Stimulated activated effector memory CD8-positive, alpha-beta T cell treated with anti-CD3 and anti-CD28 coated beads, Interleukin-12 subunit alpha, Interleukin-12 subunit beta, amount 100 ng/mL, for 72 hours (primary cell): Measurements from ENCODE around the gene NHSL2.
"Not testable (repeated sequence)": the region's sequence is repeated elsewhere in the genome, so short reads cannot be mapped to it uniquely, and the experiment has no call there.

Experiments
- ATAC-seq: fragments of 150-1000 bp; cut with Tn5 transposase; 2 replicates; pipeline ENCODE4 v1.10.0; 2021
- DNase-seq, 2 donors: peaks; one replicate each; pipeline ENCODE4 v3.0.0; 2021 to 2022; ENCODE audit warnings: low spot score in 2 of 2
- H3K27ac Mint-ChIP-seq: one replicate; pipeline ENCODE4 v1.8.0; 2022; ENCODE audit warnings: mild to moderate bottlenecking, mixed read lengths
- H3K36me3 Mint-ChIP-seq: one replicate; pipeline ENCODE4 v1.8.0; 2022; ENCODE audit warnings: mild to moderate bottlenecking, mixed read lengths
- H3K4me1 Mint-ChIP-seq: one replicate; pipeline ENCODE4 v1.8.0; 2022; ENCODE audit warnings: mixed read lengths
- H3K4me3 Mint-ChIP-seq: one replicate; pipeline ENCODE4 v1.8.0; 2022; ENCODE audit warnings: mild to moderate bottlenecking, mixed read lengths
- H3K9me3 Mint-ChIP-seq: one replicate; pipeline ENCODE4 v1.8.0; 2022; ENCODE audit warnings: mixed read lengths

Gene NHSL2

DNA sequence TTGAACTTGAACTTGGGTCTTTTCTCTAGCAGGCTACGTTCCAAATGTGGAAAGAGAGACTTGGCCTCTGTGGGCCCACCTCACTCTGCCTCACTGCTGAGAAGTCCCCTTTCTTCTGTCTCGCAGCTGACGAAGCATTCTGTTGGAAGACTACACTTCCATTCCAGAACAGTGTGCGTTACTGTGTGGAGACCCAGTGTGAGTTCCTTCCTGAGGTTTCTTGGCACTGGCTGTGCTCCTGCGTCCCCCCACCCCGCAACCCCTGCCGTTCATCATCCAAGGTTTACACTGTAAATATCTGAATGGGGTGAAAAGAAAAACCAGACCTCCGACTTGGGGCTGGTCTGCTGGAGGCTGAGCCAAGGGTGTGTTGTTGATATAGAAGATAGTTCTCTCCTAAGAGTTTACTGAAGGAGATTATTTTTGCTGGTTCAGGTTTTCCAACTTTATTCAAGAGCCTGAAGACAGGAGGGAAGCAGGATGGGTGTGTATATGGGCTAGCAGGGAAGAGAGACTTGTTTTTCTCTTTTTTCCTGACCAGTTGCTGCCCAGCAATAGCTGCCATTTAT is 34.7 kb downstream of the NHSL2 start:
- Mint-ChIP-seq H3K36me3 (no peaks in the 10 kb centered on the region), H3K9me3 (no peaks in the 10 kb centered on the region), H3K4me3 (no peak overlapping the region), H3K27ac (no peak overlapping the region), H3K4me1 (no peaks in the 10 kb centered on the region)
- DNase-seq (no peak), ATAC-seq (no peak)

DNA sequence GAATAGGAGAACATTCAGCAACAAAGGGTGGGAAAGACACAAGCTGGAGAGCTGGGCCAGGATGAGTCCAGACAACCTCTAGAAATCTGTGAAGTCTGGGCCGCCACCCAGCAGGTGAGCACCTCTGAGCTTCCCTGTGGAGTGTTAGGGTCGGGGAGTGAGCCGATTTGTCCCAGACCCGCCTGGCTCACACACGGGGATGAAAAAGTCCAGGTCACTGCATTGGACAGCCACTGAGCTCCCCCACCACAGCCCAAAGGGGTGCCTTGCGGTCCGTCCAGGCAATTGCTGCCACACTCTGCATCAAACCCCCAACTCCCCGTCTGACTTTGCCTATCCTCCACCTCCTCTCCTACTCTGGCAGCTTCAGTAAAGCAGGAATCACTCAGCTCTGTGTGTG is 38.7 kb downstream of the NHSL2 start:
- DNase-seq (no peak), ATAC-seq (no peak)
- Mint-ChIP-seq H3K27ac (no peak overlapping the region), H3K36me3 (no peaks in the 10 kb centered on the region), H3K9me3 (no peaks in the 10 kb centered on the region), H3K4me3 (no peak overlapping the region), H3K4me1 (no peaks in the 10 kb centered on the region)

DNA sequence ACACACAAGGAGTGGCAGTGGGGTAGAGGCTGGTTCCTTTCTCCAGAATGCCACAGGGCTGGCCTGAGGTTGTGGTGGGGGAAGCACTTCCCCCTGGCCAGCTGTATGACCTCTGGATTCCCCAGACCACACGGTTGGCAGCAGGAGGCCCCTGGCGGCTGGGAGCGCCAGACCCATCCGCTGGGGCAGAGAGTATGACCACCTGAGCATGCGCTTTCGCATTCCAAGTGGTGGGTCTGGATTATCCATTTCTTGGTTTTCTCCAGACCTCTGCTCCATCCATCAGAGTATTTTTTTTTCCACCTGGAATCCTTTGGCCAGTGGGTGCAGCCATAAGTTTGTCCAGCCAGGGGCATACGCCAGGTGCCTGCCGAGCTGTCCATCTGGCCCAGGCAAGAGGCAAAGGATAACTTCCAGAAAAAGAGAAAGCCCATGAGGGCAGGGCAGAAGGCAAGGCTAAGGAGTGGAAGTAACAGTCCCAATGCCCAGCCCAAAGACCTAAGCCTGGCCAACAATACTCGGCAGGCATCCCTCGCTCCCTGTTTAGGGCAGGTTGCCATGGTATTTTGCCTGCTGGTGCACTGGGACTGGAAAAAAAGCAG is 39.3 kb downstream of the NHSL2 start:
- no peak overlapping the region for H3K4me3 Mint-ChIP-seq
- no peaks in the 10 kb centered on the region for H3K36me3 Mint-ChIP-seq
- no peak for DNase-seq
- no peaks in the 10 kb centered on the region for H3K9me3 Mint-ChIP-seq
- H3K27ac Mint-ChIP-seq, result no peak overlapping the region
- H3K4me1 Mint-ChIP-seq, result no peaks in the 10 kb centered on the region
- no peak for ATAC-seq

DNA sequence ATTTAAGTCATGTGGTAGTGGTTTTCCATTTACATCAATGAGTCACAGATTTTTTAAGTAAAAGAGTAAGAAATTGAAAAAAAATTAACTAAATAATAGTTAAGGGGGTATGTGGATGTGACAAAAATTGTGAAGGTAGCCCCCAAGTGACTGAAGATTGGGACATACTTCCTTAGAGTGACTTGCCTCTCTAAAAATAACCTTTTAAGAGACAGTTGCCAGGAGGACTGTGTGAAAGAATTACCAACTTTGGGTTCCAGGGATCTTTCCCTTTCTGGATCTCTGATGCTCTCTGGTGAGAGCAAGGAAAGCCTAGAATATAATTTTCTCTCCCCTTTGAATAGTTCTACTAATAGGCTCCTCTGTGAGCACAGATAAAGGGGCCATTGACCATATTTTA is 42.7 kb downstream of the NHSL2 start:
- Mint-ChIP-seq H3K9me3 (no peaks in the 10 kb centered on the region), H3K4me3 (no peak overlapping the region), H3K27ac (no peak overlapping the region), H3K36me3 (no peaks in the 10 kb centered on the region), H3K4me1 (no peaks in the 10 kb centered on the region)
- DNase-seq (no peak), ATAC-seq (no peak)

GRCh38 chrX:71953946-71954345 is 43.3 kb downstream of the NHSL2 start:
- DNase-seq (no peak), ATAC-seq (no peak)
- Mint-ChIP-seq H3K36me3 (no peaks in the 10 kb centered on the region), H3K4me1 (no peaks in the 10 kb centered on the region), H3K4me3 (no peak overlapping the region), H3K9me3 (no peaks in the 10 kb centered on the region), H3K27ac (no peak overlapping the region)

- ATAC-seq (no peak), DNase-seq (no peak)
- no peaks in the 10 kb centered on the region for H3K4me1 Mint-ChIP-seq
- no peaks in the 10 kb centered on the region for H3K9me3 Mint-ChIP-seq
- no peak overlapping the region for H3K4me3 Mint-ChIP-seq
- H3K27ac Mint-ChIP-seq, result no peak overlapping the region
- no peaks in the 10 kb centered on the region for H3K36me3 Mint-ChIP-seq
These were observed 43.8 kb downstream of the NHSL2 start for GRCh38 chrX:71954458-71954857.

- no peak for DNase-seq
- H3K4me1 Mint-ChIP-seq, result no peaks in the 10 kb centered on the region
- no peaks in the 10 kb centered on the region for H3K36me3 Mint-ChIP-seq
- H3K27ac Mint-ChIP-seq, result no peak overlapping the region
- ATAC-seq, result no peak
- no peak overlapping the region for H3K4me3 Mint-ChIP-seq
- no peaks in the 10 kb centered on the region for H3K9me3 Mint-ChIP-seq
These were observed 45.0 kb downstream of the NHSL2 start for GRCh38 chrX:71955530-71956120.

- no peaks in the 10 kb centered on the region for H3K4me1 Mint-ChIP-seq
- H3K27ac Mint-ChIP-seq, result no peak overlapping the region
- no peaks in the 10 kb centered on the region for H3K9me3 Mint-ChIP-seq
- H3K4me3 Mint-ChIP-seq, result no peak overlapping the region
- ATAC-seq, result no peak
- H3K36me3 Mint-ChIP-seq, result no peaks in the 10 kb centered on the region
- DNase-seq, result no peak
These were observed 47.6 kb downstream of the NHSL2 start for GRCh38 chrX:71958281-71958675.

DNA sequence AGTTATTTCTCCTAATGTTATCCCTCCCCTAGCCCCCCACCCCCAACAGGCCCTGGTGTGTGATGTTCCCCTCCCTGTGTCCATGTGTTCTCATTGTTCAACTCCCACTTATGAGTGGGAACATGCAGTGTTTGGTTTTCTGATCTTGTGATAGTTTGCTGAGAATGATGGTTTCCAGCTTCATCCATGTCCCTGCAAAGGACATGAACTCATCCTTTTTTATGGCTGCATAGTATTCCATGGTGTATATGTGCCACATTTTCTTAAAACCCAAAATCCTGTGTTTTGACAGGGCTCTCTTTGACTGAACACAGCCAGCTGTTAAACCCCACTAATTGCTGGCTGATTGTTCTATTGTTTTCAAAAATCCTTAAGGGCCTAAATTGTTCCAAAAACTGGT is 53.5 kb downstream of the NHSL2 start:
- H3K9me3 Mint-ChIP-seq, H3K4me3 Mint-ChIP-seq, H3K36me3 Mint-ChIP-seq, DNase-seq, H3K27ac Mint-ChIP-seq, H3K4me1 Mint-ChIP-seq, ATAC-seq: not testable (repeated sequence)

DNA sequence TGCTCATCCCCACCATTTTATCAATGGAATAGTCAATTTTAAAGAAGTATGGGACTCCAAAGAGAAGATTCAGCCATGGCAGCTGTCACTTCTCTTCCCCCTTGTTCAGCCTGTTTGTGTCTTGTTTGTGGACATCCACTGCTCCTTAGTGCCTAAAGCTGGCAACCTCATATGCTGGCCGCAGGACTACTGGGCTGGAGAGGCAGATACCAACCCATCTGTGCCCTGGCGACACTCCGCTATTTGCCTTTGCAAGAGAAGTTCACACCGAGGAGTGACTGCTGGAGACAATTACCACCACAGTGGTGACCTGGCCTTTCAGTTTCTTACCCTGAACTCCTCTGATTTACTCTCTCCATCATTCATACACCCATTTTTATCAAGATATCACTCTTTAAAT is 64.3 kb downstream of the NHSL2 start:
- Mint-ChIP-seq H3K4me1 (no peaks in the 10 kb centered on the region), H3K36me3 (no peaks in the 10 kb centered on the region), H3K27ac (no peak overlapping the region), H3K4me3 (no peak overlapping the region), H3K9me3 (no peaks in the 10 kb centered on the region)
- ATAC-seq, result no peak
- DNase-seq, result no peak

DNA sequence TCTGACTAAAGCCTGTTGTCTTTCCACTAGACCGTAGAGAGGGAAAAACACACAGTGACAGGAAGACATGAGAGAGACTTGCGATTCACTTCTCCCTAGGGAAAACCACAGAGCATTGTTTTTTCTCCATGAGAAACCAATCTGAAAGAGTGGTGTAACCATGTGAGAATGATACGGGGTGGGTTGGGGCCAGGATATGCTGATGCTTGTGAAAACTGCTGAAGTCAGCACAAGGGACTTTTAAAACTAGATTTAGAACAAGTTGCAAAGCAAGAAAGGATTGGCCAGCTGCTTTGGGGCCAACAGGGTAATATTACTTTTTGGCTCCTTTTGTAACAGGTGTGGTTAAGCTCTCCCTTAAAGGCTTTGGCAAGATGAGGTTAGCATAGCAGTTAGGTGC is 66.1 kb downstream of the NHSL2 start:
- Mint-ChIP-seq H3K36me3 (no peaks in the 10 kb centered on the region), H3K4me1 (no peaks in the 10 kb centered on the region), H3K9me3 (no peaks in the 10 kb centered on the region), H3K27ac (no peak overlapping the region), H3K4me3 (no peak overlapping the region)
- DNase-seq (no peak), ATAC-seq (no peak)

DNA sequence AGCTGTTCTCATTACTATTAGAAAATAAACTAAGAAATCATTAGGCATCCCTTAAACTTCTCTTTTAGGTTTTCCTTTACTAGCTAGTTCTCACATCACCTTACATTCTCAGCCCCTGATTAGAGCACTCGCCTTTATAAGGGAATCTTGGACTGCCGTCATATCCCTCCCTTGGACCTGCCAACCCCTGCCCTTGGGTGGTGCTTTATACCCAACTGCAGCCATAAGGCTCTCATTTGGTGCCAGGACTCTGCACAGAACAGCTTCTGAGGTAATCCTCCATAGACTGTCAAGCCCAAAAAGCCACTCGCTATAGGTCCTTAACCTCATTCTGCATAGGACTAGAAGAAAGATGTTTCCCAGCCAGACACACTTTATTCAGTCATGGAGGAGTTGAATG is 67.5 kb downstream of the NHSL2 start:
- no peak overlapping the region for H3K27ac Mint-ChIP-seq
- H3K4me1 Mint-ChIP-seq, result no peaks in the 10 kb centered on the region
- no peaks in the 10 kb centered on the region for H3K9me3 Mint-ChIP-seq
- ATAC-seq (no peak), DNase-seq (no peak)
- H3K4me3 Mint-ChIP-seq, result no peak overlapping the region
- no peaks in the 10 kb centered on the region for H3K36me3 Mint-ChIP-seq

GRCh38 chrX:71989768-71990426 is 79.3 kb downstream of the NHSL2 start:
- Mint-ChIP-seq H3K27ac (no peak overlapping the region), H3K4me3 (no peak overlapping the region), H3K36me3 (no peaks in the 10 kb centered on the region), H3K4me1 (peaks cover 40% of the 10 kb centered on the region), H3K9me3 (no peaks in the 10 kb centered on the region)
- DNase-seq (no peak), ATAC-seq (no peak)

GRCh38 chrX:71990518-71990917 is 79.9 kb downstream of the NHSL2 start:
- Mint-ChIP-seq H3K4me3 (no peak overlapping the region), H3K36me3 (no peaks in the 10 kb centered on the region), H3K27ac (no peak overlapping the region), H3K9me3 (no peaks in the 10 kb centered on the region), H3K4me1 (peaks cover 46% of the 10 kb centered on the region)
- ATAC-seq, result no peak
- DNase-seq, result no peak

DNA sequence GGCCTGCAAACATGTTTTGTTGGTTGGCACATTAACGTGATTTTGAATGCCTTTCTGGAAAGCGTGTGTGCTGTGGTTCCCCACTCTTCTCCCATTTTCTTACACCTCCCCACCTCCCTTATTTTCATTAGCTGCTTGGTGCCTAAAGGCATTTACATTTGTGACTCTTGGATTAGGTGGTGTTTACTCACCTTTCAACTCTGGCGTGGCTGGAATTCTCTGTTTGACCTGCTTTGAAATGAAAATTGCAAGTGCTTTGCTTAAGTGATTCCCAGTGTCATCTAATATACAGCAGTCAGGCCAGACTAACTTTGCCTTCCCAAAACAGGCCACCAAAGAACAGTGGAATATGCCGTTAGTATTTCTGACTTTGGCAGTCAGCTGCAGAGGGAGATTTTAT is 80.5 kb downstream of the NHSL2 start:
- Mint-ChIP-seq H3K9me3 (no peaks in the 10 kb centered on the region), H3K27ac (no peak overlapping the region), H3K36me3 (no peaks in the 10 kb centered on the region), H3K4me3 (no peak overlapping the region), H3K4me1 (peaks cover 46% of the 10 kb centered on the region)
- ATAC-seq (no peak), DNase-seq (no peak)

DNA sequence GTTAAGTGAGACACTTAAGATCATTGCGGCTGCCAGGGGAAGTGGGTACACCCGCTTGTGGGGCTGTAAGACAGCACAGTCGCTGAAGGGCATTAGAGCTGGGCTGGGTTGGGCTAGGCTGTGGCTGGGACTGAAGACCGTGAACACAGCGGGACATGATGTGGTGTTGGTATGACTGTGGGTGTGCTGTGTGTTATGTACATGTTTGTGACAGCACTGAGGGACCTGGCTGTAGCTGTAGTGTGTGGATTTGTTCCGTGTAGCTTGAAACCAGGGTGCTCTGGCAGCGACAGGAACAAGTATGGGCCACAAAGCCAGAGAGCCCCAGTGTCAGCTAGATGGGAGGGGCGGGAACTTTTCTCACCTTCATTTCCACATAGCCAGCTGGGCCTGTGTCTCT is 82.1 kb downstream of the NHSL2 start:
- H3K4me3 Mint-ChIP-seq, result peak overlapping the region; percentile 40
- ATAC-seq (peak; percentile 100), DNase-seq (peak; percentile 15 to 64)
- H3K27ac Mint-ChIP-seq, result peak overlapping the region; percentile 64
- no peaks in the 10 kb centered on the region for H3K9me3 Mint-ChIP-seq
- no peaks in the 10 kb centered on the region for H3K36me3 Mint-ChIP-seq
- H3K4me1 Mint-ChIP-seq, result peaks cover 46% of the 10 kb centered on the region
